Measurements from ENCODE around the gene GPER1. TPM values are rescaled to one million over a fixed set of nuclear protein-coding genes. Genes with fewer than 3 reads are reported as not detected.
A peak's percentile ranks its signal among the peaks of the same experiment; 100 is the strongest.

Gene GPER1
- total and polyA plus RNA-seq, 8 donors, result 0.20 to 3.5 (median 1.0) TPM

DNA sequence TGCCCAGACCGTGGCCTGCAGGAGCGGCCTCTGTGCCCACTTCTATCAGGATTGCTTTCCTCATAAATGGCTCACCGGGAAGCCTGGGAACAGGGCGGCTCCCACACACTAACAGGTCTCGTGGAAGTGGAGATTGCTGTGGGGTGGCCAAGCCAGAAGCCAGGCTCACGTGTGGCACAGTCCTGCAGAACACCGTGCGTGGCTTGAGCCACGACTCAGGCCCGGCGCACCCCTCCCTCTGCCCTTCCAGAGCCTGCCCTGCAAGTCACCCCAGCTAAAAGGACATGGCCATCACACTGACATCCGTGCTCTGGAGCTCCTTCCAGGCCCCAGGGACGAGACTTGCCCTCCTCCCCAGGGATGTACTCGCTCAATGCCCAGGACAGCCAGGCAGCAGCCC, 7.0 kb downstream of the GPER1 start:
- Histone ChIP-seq H3K4me3 (no peak overlapping the region), H3K27me3 (no peaks in the 10 kb centered on the region), H3K36me3 (no peaks in the 10 kb centered on the region), H3K9me3 (no peaks in the 10 kb centered on the region), H3K4me1 (no peaks in the 10 kb centered on the region), H3K27ac (no peak overlapping the region)
- ATAC-seq, result no peak
- WGBS, 2 donors, result 86 to 91% methylated on average over 14 of the region's 14 CpGs
- intact Hi-C loops (cut with DNase I), result no loop called here
- TF ChIP-seq, protein P1, sequence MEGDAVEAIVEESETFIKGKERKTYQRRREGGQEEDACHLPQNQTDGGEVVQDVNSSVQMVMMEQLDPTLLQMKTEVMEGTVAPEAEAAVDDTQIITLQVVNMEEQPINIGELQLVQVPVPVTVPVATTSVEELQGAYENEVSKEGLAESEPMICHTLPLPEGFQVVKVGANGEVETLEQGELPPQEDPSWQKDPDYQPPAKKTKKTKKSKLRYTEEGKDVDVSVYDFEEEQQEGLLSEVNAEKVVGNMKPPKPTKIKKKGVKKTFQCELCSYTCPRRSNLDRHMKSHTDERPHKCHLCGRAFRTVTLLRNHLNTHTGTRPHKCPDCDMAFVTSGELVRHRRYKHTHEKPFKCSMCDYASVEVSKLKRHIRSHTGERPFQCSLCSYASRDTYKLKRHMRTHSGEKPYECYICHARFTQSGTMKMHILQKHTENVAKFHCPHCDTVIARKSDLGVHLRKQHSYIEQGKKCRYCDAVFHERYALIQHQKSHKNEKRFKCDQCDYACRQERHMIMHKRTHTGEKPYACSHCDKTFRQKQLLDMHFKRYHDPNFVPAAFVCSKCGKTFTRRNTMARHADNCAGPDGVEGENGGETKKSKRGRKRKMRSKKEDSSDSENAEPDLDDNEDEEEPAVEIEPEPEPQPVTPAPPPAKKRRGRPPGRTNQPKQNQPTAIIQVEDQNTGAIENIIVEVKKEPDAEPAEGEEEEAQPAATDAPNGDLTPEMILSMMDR (IDR thresholded peaks at IDR 0.05), result no peak
- no peak for FAIRE-seq
- DNase-seq, result peak in 1 of 6 donors; percentile 41

DNA sequence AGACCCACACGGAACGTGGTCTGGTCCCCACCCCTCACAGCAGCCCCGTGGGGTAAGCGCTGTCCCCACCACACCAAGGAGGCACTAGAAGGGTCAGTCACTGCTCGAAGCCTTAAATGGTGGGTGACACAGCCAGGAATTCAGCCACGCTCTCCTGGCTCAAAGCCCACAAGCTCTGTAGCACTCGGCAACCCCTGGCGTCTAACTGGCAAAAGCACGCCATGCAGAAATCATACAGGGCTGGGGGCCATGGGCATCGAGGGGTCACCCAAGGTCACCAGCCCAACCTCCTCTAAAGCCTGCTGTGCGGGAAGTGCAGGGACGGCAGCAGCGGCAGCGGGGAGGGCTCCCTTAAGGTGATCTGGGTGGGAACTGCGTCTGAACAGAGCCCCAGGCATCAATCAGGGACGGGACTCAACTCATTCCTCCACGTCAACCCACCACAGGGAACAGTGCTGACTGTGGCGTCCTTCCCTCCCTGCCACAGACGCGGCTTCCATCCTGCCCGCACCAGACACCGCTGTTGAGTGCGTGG, 7.8 kb downstream of the GPER1 start:
- intact Hi-C loops (cut with DNase I), result no loop called here
- TF ChIP-seq, protein P1 (IDR thresholded peaks at IDR 0.05), result no peak
- no peak overlapping the region for H3K4me3 ChIP-seq
- 85 to 89% methylated on average over 23 of the region's 23 CpGs for WGBS, 2 donors
- H3K27ac ChIP-seq, result no peak overlapping the region
- H3K27me3 ChIP-seq, result no peaks in the 10 kb centered on the region
- FAIRE-seq (no peak), DNase-seq (peak in 1 of 6 donors; percentile 45), ATAC-seq (peak in 1 of 4 donors; percentile 7)
- no peaks in the 10 kb centered on the region for H3K4me1 ChIP-seq
- H3K9me3 ChIP-seq, result no peaks in the 10 kb centered on the region
- H3K36me3 ChIP-seq, result no peaks in the 10 kb centered on the region

GRCh38 chr7:1096156-1097119, 8.5 kb downstream of the GPER1 start:
- Histone ChIP-seq H3K27me3 (no peaks in the 10 kb centered on the region), H3K27ac (no peak overlapping the region), H3K4me1 (no peaks in the 10 kb centered on the region), H3K9me3 (no peaks in the 10 kb centered on the region), H3K36me3 (no peaks in the 10 kb centered on the region), H3K4me3 (no peak overlapping the region)
- ATAC-seq (peak in 3 of 4 donors; percentile 32 to 66 (median 42)), DNase-seq (peak in 1 of 6 donors; percentile 64), FAIRE-seq (no peak)
- TF ChIP-seq, protein P1 (IDR thresholded peaks at IDR 0.05), result no peak
- intact Hi-C loops (cut with DNase I), result no loop called here
- 74 to 78% methylated on average over 42 to 44 of the region's 44 CpGs for WGBS, 2 donors

DNA sequence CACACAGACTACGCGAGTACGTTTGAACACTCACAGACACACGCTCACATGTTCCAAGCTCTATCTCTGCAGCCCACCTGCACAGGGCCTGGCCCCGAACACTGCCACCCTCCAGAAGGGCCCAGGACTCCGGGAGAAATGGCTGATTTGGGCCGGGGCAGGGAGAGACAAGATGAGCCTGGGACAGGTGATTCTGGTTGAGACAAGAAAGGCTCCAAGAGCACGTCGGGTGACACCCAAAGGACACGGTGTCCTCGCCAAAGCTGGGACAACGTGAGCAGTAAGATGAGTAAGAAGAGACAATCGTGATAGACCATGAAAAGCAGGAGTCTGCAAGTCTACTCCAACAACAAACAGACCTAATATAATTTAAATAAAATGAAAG, 9.2 kb downstream of the GPER1 start:
- FAIRE-seq (no peak), DNase-seq (peak in 1 of 6 donors; percentile 18), ATAC-seq (no peak)
- no peaks in the 10 kb centered on the region for H3K27me3 ChIP-seq
- no peaks in the 10 kb centered on the region for H3K36me3 ChIP-seq
- H3K27ac ChIP-seq, result no peak overlapping the region
- peaks cover 0 to 6% (median 3%) of the 10 kb centered on the region in 3 donors for H3K4me1 ChIP-seq
- H3K9me3 ChIP-seq, result no peaks in the 10 kb centered on the region
- H3K4me3 ChIP-seq, result no peak overlapping the region
- TF ChIP-seq, protein P1 (IDR thresholded peaks at IDR 0.05), result no peak
- intact Hi-C loops (cut with DNase I), result no loop called here
- 92 to 98% methylated on average over 13 of the region's 13 CpGs for WGBS, 2 donors

All from pancreas (tissue), 10 donors.